Retinal pigment epithelial cell (primary cell): Measurements from ENCODE around the gene FAM240B.

ENCODE experiments used
- DNase-seq: peaks from one replicate; pipeline ENCODE4 v3.0.0-alpha.2; 2010; ENCODE audit warnings: low read depth
- H3K4me3 ChIP-seq: 2 replicates; pipeline ENCODE4 v1.5.1; 2011; ENCODE audit warnings: mild to moderate bottlenecking, low read length, control low read depth, moderate library complexity
- CTCF ChIP-seq: conservative IDR thresholded peaks from 2 replicates; pipeline ENCODE4 v1.5.1; 2011; ENCODE audit warnings: low read depth, low read length, control low read depth, inconsistent platforms

The FAM240B gene

GRCh38 chr9:38662763-38663593, 57.0 kb downstream of the FAM240B start:
- H3K4me3 ChIP-seq, result no peak overlapping the region
- TF ChIP-seq CTCF, result peak; percentile 57
- DNase-seq, result no peak

GRCh38 chr9:38659538-38659937, 60.4 kb downstream of the FAM240B start:
- TF ChIP-seq CTCF, result no peak

GRCh38 chr9:38656896-38657295, 63.0 kb downstream of the FAM240B start:
- H3K4me3 ChIP-seq, result no peak overlapping the region
- no peak for DNase-seq
- no peak for TF ChIP-seq CTCF

More at GRCh38 chr9:38659538-38659937, 60.4 kb downstream of the FAM240B start:
- no peak overlapping the region for H3K4me3 ChIP-seq
- DNase-seq, result no peak

GRCh38 chr9:38652486-38652885, 67.4 kb downstream of the FAM240B start:
- DNase-seq, result no peak
- TF ChIP-seq CTCF, result no peak
- H3K4me3 ChIP-seq, result no peak overlapping the region

GRCh38 chr9:38652044-38652443, 67.9 kb downstream of the FAM240B start:
- TF ChIP-seq CTCF, result no peak
- DNase-seq, result no peak
- H3K4me3 ChIP-seq, result no peak overlapping the region

- DNase-seq, result no peak
- no peak for TF ChIP-seq CTCF
- H3K4me3 ChIP-seq, result no peak overlapping the region
These were observed 68.4 kb downstream of the FAM240B start for GRCh38 chr9:38651400-38652042.

GRCh38 chr9:38650564-38650963, 69.4 kb downstream of the FAM240B start:
- H3K4me3 ChIP-seq, result no peak overlapping the region
- no peak for TF ChIP-seq CTCF
- no peak for DNase-seq
